GM19023 (cell line): Measurements from ENCODE around the gene ZSCAN30.
A peak's percentile ranks its signal among the peaks of the same experiment; 100 is the strongest.

ENCODE experiments used
- ATAC-seq: cut with Tn5 transposase; IDR thresholded peaks from one replicate; pipeline ENCODE4 v1.9.1; 2021; ENCODE audit warnings: mild to moderate bottlenecking, moderate library complexity; ENCODE audit not compliant: unreplicated experiment

Gene ZSCAN30

GRCh38 chr18:35282353-35282752, 7.7 kb downstream of the ZSCAN30 start:
- ATAC-seq = no peak

GRCh38 chr18:35278969-35279368, 11.1 kb downstream of the ZSCAN30 start:
- ATAC-seq = no peak

- ATAC-seq = no peak
Observed at GRCh38 chr18:35278085-35278484, 11.9 kb downstream of the ZSCAN30 start.

GRCh38 chr18:35277633-35278032, 12.4 kb downstream of the ZSCAN30 start:
- no peak for ATAC-seq

GRCh38 chr18:35276267-35276666, 13.8 kb downstream of the ZSCAN30 start:
- no peak for ATAC-seq

- ATAC-seq = no peak
Observed at GRCh38 chr18:35271656-35272055, 18.4 kb downstream of the ZSCAN30 start.

GRCh38 chr18:35268821-35269220, 21.2 kb downstream of the ZSCAN30 start:
- ATAC-seq = no peak

- ATAC-seq = no peak
Observed at GRCh38 chr18:35267809-35268208, 22.2 kb downstream of the ZSCAN30 start.

GRCh38 chr18:35267161-35267651, 22.8 kb downstream of the ZSCAN30 start:
- ATAC-seq = peak; percentile 83

GRCh38 chr18:35264409-35264808, 25.6 kb downstream of the ZSCAN30 start:
- ATAC-seq = no peak

GRCh38 chr18:35256947-35257346, 33.1 kb downstream of the ZSCAN30 start:
- no peak for ATAC-seq

- ATAC-seq = no peak
Observed at GRCh38 chr18:35253655-35254287, 36.3 kb downstream of the ZSCAN30 start.

GRCh38 chr18:35252466-35252865, 37.6 kb downstream of the ZSCAN30 start:
- ATAC-seq = no peak

GRCh38 chr18:35248429-35248828, 41.6 kb downstream of the ZSCAN30 start:
- ATAC-seq = no peak

GRCh38 chr18:35247412-35248249, 42.4 kb downstream of the ZSCAN30 start:
- ATAC-seq = no peak

- no peak for ATAC-seq
Observed at GRCh38 chr18:35246831-35247230, 43.2 kb downstream of the ZSCAN30 start.

- ATAC-seq = no peak
Observed at GRCh38 chr18:35245719-35246317, 44.2 kb downstream of the ZSCAN30 start.

- no peak for ATAC-seq
Observed at GRCh38 chr18:35244671-35245070, 45.4 kb downstream of the ZSCAN30 start.

- no peak for ATAC-seq
Observed at GRCh38 chr18:35242426-35242825, 47.6 kb downstream of the ZSCAN30 start.

GRCh38 chr18:35241448-35241804, 48.6 kb downstream of the ZSCAN30 start:
- peak; percentile 0 for ATAC-seq

GRCh38 chr18:35240664-35241447, 49.2 kb downstream of the ZSCAN30 start, which contains the start of gene ZNF397:
TSS of gene ZNF397 (plus strand) at chr18:35241034. CDS start at chr18:35242471, 1,437 bp downstream.
- ATAC-seq = peak; percentile 99
